NT2/D1 (cell line): ENCODE measurements around the gene NPC1.

ENCODE experiments used
- DNase-seq: peaks from one replicate; pipeline ENCODE4 v3.0.0-alpha.2; 2011; ENCODE audit warnings: low read depth, low spot score
- H3K27me3 ChIP-seq: 2 replicates; pipeline ENCODE4 v1.6.0; 2011; ENCODE audit warnings: mild to moderate bottlenecking; ENCODE audit not compliant: insufficient read length, insufficient read depth
- H3K36me3 ChIP-seq: 2 replicates; pipeline ENCODE4 v1.6.1; 2011; ENCODE audit warnings: mild to moderate bottlenecking, low read length, mixed read lengths; ENCODE audit not compliant: insufficient read depth, insufficient read length
- H3K4me1 ChIP-seq: 2 replicates; pipeline ENCODE4 v1.5.1; 2011; ENCODE audit not compliant: insufficient read depth, insufficient read length
- H3K4me3 ChIP-seq: 2 replicates; pipeline ENCODE4 v1.5.1; 2011; ENCODE audit warnings: low read depth; ENCODE audit not compliant: insufficient read length
- H3K9ac ChIP-seq: 2 replicates; pipeline ENCODE4 v1.6.0; 2011; ENCODE audit warnings: low read depth; ENCODE audit not compliant: insufficient read length
- H3K9me3 ChIP-seq: 2 replicates; pipeline ENCODE4 v1.5.1; 2011; ENCODE audit warnings: mild to moderate bottlenecking, low read length; ENCODE audit not compliant: insufficient read depth
- SUZ12 ChIP-seq: IDR thresholded peaks from 2 replicates; pipeline ENCODE4 v1.6.1; 2011; ENCODE audit not compliant: insufficient read length, insufficient read depth; ENCODE audit errors: extremely low read depth
- YY1 ChIP-seq: IDR thresholded peaks from 2 replicates; pipeline ENCODE4 v1.6.1; 2011; ENCODE audit not compliant: insufficient read length, insufficient read depth
- ZNF274 ChIP-seq: IDR thresholded peaks from 2 replicates; pipeline ENCODE4 v1.6.1; 2011; ENCODE audit warnings: mild to moderate bottlenecking, low read depth, low read length

The NPC1 gene

GRCh38 chr18:23629444-23629946 is 43.2 kb upstream of the NPC1 start:
- Histone ChIP-seq H3K9me3 (no peaks in the 10 kb centered on the region), H3K4me1 (no peaks in the 10 kb centered on the region), H3K36me3 (no peaks in the 10 kb centered on the region), H3K9ac (no peak overlapping the region), H3K4me3 (no peak overlapping the region), H3K27me3 (no peaks in the 10 kb centered on the region)
- TF ChIP-seq YY1 (no peak), SUZ12 (no peak), ZNF274 (no peak)
- DNase-seq = no peak

GRCh38 chr18:23627970-23628369 is 41.7 kb upstream of the NPC1 start:
- Histone ChIP-seq H3K36me3 (no peaks in the 10 kb centered on the region), H3K4me1 (no peaks in the 10 kb centered on the region), H3K4me3 (no peak overlapping the region), H3K9me3 (no peaks in the 10 kb centered on the region), H3K9ac (no peak overlapping the region), H3K27me3 (no peaks in the 10 kb centered on the region)
- TF ChIP-seq ZNF274 (no peak), SUZ12 (no peak), YY1 (no peak)
- DNase-seq = no peak

GRCh38 chr18:23627321-23627720 is 41.0 kb upstream of the NPC1 start:
- Histone ChIP-seq H3K4me3 (no peak overlapping the region), H3K4me1 (no peaks in the 10 kb centered on the region), H3K36me3 (no peaks in the 10 kb centered on the region), H3K9ac (no peak overlapping the region), H3K9me3 (no peaks in the 10 kb centered on the region), H3K27me3 (no peaks in the 10 kb centered on the region)
- DNase-seq = no peak
- TF ChIP-seq SUZ12 (no peak), YY1 (no peak), ZNF274 (no peak)

GRCh38 chr18:23626451-23627279 is 40.4 kb upstream of the NPC1 start:
- Histone ChIP-seq H3K27me3 (peaks cover 6% of the 10 kb centered on the region), H3K9ac (no peak overlapping the region), H3K9me3 (no peaks in the 10 kb centered on the region), H3K4me3 (no peak overlapping the region), H3K4me1 (no peaks in the 10 kb centered on the region), H3K36me3 (no peaks in the 10 kb centered on the region)
- no peak for DNase-seq
- TF ChIP-seq ZNF274 (no peak), SUZ12 (no peak), YY1 (no peak)

- no peak for DNase-seq
- H3K36me3 ChIP-seq = no peaks in the 10 kb centered on the region
- H3K4me3 ChIP-seq = no peak overlapping the region
- H3K9ac ChIP-seq = no peak overlapping the region
- peaks cover 35% of the 10 kb centered on the region for H3K27me3 ChIP-seq
- TF ChIP-seq ZNF274 (no peak), SUZ12 (no peak), YY1 (no peak)
- H3K9me3 ChIP-seq = no peaks in the 10 kb centered on the region
- no peaks in the 10 kb centered on the region for H3K4me1 ChIP-seq
Measured at GRCh38 chr18:23623040-23623439, 36.7 kb upstream of the NPC1 start.

GRCh38 chr18:23619388-23619881 is 33.1 kb upstream of the NPC1 start:
- peak; percentile 9 for DNase-seq
- Histone ChIP-seq H3K36me3 (no peaks in the 10 kb centered on the region), H3K4me3 (peak overlapping the region; percentile 56), H3K27me3 (peaks cover 46% of the 10 kb centered on the region), H3K4me1 (no peaks in the 10 kb centered on the region), H3K9ac (peak overlapping the region; percentile 79), H3K9me3 (no peaks in the 10 kb centered on the region)
- TF ChIP-seq SUZ12 = peak; percentile 66
- no peak for TF ChIP-seq ZNF274
- no peak for TF ChIP-seq YY1

- peak; percentile 32 for DNase-seq
- no peak for TF ChIP-seq SUZ12
- TF ChIP-seq YY1 = no peak
- no peak for TF ChIP-seq ZNF274
- peaks cover 46% of the 10 kb centered on the region for H3K27me3 ChIP-seq
- peak overlapping the region; percentile 79 for H3K9ac ChIP-seq
- no peaks in the 10 kb centered on the region for H3K36me3 ChIP-seq
- no peaks in the 10 kb centered on the region for H3K4me1 ChIP-seq
- H3K9me3 ChIP-seq = no peaks in the 10 kb centered on the region
- H3K4me3 ChIP-seq = peak overlapping the region; percentile 56
Measured at GRCh38 chr18:23618862-23619387, 32.6 kb upstream of the NPC1 start.
